Measurements from ENCODE around the gene KCNT1.

The KCNT1 gene

GRCh38 chr9:135700525-135700924, 1.5 kb upstream of the KCNT1 start:
- DNase-seq (ENCODE audit: low spot score), result no peak

DNA sequence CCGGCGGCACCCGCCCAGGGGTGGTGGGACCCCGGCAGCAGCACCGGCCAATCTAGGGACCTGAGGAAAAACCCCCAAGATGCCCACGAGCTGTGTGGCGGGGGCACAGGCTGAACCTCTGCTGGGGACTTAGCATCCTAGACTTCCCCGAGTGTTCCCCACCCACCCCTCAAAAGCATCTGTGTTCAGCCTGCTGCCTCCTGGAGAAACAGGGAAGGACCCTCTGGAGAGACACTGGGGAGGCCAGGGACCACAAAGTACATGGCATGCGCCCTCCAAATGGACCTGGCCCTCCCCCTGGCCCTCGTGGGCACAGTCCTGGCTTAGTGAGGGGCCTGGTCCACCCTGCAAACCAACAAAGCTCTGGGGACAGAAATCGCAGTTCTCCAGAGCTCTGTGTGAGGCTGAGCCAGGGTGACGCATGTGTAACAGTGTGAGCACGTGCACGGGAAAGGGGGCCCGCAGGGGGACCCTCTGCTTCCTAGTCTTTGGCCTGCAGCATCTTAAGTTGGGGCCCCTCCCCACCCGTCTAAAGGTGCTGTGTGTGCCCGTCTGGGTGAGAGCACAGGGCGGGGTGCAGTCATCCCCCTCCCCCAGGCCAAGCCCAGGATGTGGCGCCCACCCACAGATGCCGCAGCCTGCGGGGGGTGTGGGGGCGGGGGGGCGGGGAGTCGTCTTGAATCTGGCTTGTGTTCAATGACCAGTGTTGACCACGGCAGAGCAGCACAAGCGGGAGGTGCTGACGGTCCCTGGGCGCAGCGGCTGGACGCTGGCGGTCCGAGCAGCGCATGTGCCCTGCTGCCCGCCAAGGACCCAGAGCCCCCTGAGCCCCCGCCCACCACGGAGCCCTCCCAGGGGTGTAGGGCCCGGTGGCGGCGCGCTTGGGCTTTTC, 672 bp upstream of the KCNT1 start:
- no peak for DNase-seq (ENCODE audit: low spot score)

- DNase-seq (ENCODE audit: low spot score), result no peak
These were observed 1.7 kb downstream of the KCNT1 start for GRCh38 chr9:135703726-135704125.

DNA sequence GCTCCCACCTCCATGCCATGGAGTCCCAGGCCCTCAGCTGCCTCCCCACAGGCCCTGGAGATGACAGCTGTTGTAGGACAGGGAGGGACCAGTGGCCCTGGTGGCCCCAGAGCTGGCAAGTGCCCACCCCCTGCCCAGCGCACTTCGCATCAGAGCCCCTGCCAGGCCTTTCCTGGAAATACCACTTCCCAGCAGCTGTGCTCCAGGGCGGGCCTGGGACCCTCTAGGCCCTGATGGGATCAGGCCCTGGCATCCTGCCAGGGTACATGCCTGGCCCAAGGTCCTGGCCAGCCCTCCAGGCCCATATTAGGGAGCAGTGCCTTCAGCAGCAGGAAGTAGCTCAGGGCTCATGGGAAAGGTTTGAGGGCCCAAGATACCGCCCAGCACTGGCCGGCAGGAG, 2.5 kb downstream of the KCNT1 start:
- DNase-seq (ENCODE audit: low spot score), result no peak

- no peak for DNase-seq (ENCODE audit: low spot score)
These were observed 3.4 kb downstream of the KCNT1 start for GRCh38 chr9:135705376-135705775.

- DNase-seq (ENCODE audit: low spot score), result no peak
These were observed 4.3 kb downstream of the KCNT1 start for GRCh38 chr9:135706288-135706687.

- no peak for DNase-seq (ENCODE audit: low spot score)
These were observed 5.5 kb downstream of the KCNT1 start for GRCh38 chr9:135707252-135708138.

DNA sequence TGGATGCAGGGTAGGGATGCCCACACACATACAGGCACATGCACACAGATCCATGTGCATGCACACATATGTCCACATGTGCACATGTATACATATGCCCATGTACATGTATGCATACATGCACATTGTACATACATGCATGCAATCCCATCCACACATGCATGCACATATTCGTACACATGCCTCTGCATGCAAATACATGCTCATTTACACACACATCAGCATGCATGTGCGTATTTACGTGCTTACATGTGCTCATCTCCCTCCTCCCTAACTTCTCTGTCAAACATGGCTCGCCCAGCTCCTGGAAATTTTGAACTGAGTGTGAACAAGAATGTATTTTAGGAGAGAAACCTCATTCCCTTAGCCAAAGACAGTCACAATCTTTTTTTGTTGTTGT, 6.2 kb downstream of the KCNT1 start:
- DNase-seq (ENCODE audit: low spot score), result no peak

DNA sequence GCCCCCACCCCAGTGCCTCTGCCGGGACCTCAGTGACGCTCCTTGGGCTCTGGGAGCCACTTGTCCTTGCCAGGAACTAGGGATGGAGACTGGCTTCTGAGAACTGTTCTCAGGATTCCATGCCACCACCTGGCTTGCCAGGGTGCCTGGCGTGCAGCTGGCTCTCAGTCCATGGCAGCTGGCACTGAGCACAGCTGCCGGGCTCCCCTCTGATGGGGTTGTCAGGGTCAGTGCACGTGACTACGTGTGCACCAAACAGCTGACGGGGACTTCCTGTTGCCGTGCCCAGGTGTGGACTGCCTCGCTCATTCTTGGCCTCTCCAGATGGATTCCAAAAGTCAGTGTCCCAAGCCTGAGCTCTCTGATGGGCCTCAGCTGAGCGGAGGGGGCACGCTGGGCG, 9.4 kb downstream of the KCNT1 start:
- no peak for DNase-seq (ENCODE audit: low spot score)

DNA sequence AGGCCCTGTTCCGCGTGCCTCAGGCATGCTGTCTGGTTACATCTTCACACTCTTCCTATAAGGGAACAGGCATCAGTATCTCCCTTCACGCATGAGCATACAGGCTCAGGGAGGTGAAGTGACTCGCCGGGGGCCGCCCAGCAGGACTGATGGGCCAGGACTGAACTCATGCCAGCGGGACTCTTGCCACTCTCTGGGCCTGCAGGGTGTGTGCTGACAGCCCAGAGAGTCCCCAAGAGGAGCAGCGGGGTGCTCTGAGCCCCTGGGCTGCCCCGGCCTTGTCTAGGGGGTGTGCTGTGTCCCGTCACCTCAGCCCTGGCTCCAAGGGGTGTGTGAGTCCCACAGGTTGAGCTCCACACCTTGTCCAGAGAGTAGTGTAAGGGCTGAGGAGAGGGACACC, 9.9 kb downstream of the KCNT1 start:
- DNase-seq (ENCODE audit: low spot score), result no peak

GRCh38 chr9:135712613-135713295, 10.8 kb downstream of the KCNT1 start:
- no peak for DNase-seq (ENCODE audit: low spot score)

- DNase-seq (ENCODE audit: low spot score), result no peak
These were observed 12.5 kb downstream of the KCNT1 start for GRCh38 chr9:135714242-135715055.

DNA sequence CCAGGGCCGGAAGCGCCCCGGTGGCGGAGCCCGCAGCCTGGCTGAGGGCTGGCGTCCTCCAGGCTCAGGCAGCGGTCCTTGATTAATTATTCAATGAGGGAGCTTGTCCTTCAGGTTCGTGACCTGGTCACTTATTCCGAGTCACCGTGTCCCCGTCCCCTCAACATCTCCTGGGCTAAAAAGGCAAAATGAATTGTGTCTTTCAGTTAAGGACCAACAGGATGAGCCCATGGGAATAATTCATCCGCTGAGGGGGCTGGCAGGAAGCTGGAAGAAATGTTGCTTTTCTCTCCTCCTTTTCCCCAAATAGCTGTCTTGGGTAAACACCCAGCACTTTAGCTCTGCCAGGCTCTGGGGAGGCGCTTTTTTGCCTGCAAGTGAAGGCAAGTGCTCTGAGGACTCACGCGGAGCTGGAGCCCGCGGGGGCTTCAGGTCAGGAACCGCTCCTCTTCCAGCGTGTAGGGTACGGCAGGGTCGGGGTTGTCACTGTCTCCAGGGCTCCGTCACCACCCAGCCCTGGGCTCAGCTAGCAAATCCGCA, 13.1 kb downstream of the KCNT1 start:
- no peak for DNase-seq (ENCODE audit: low spot score)

DNA sequence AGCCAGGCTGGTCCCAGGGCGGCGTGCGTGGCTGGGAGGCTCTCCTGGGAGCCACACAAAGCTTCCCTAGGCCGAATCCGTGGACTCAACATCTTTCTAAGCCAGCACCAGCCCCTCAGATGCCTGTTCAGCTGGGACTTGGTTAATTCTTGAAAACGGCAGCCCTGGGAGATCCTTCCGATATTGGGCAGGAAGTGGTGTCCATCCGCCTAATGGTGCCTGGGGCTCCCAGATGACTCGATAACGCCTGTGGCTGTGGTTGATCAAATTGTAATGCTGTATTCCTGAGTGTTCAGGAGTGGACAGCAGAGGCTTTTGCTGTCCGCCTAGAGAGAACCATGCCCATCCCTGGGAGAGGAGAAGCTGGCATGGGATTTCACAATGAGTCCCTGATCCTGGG, 14.1 kb downstream of the KCNT1 start:
- no peak for DNase-seq (ENCODE audit: low spot score)

DNA sequence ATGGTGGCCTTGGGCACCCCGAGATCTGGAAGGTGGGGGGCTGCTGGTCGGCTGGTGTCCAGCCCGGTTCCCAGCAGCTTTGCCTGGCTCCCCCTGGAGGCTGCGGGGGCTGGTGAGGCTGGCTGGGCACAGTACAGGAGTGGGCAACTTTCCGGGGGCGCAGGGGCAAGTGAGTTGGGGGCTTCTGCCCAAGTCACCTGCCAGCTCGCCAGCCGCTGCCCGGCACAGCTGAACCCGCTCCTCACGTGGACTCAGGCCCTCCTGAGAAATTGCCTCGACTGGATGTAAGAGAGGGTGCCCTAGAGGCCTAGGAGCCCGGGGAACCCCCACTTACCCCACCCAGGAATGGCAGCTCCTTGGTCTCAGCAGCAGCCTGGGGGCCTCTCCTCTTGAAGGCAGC, 15.4 kb downstream of the KCNT1 start:
- DNase-seq (ENCODE audit: low spot score), result no peak

GRCh38 chr9:135718616-135719015, 16.6 kb downstream of the KCNT1 start:
- no peak for DNase-seq (ENCODE audit: low spot score)

DNA sequence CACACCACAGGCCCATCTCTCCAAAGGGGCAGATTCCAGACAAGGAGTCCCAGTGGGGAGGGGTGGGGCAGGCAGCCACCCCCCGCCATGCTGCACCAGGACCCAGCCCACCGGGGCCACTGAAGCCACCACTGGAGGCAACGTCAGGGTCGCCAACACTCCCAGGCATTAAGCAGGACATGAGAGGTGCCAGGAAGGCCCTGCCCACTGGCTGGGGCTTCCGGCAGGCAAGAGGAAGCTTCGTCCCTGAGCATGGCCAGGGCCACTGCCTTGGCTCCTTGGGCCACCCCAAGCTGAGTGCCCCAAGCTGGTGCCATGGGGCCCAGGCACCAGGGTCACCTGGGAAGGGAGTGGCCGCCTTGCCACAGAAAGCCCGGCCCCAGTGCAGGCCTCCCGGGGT, 17.5 kb downstream of the KCNT1 start:
- no peak for DNase-seq (ENCODE audit: low spot score)

GRCh38 chr9:135722365-135722764, 20.4 kb downstream of the KCNT1 start:
- no peak for DNase-seq (ENCODE audit: low spot score)

DNA sequence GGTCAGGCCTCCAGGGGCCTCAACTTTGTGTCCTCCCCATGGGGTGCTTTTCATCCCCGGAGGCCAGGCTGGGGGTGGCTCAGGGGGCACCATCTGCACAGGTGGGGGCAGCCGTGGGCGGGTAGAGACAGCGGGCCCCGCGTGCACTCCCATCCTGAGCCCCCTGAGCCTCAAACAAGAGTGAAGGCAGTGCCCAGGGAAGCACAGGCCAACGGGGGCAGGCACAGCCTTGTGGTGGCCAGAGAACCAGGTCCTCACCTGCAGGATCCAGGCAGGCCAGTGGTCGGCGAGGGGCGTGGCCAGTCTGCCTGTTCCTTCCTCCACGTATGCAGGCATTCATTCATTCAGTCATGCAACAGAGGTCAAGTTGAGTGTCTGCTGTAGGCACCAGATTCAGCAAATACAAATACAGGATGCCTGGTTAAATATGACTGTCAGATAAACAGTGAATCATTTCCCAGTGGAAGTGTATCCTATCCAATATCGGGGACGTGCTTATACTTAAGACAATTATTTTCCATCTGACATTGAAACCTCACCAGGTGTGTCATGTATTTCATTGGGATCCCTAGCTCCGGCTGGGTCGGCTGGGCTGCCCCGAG, 22.3 kb downstream of the KCNT1 start:
- no peak for DNase-seq (ENCODE audit: low spot score)

DNA sequence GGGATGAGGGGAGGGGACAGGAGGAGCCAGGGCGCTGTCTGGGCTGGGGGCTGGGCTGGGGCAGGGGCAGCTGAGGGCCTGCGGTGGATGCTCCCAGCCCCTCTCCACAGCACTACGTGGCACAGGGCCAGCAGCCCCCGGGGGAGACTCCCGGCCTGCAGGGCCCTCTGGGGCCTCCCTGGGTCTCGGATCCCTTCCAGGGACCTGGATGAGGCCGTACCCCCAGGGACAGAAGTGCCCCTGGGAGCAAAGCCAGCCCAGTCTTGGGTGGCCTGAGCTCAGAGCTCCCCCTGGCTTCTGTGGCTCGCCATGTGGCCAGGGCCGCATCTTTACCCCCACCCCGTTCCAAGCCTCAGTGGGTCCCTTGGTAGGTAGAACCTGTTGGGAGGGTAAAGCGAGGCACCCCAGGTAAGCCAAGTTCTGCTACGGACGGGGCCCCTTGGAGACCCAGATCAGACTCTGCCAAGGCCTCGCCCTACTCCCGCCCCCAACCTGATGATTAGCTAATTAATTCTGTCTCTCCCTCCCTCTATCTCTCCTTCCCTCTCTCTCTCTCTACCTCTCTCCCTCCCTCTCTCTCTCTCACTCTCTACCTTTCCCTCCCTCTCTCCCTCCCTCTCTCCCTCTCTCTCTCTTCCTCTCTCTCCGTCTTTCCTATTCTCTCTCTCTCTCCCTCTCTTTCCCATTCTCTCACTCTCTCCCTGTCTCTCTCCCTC, 24.3 kb downstream of the KCNT1 start:
- DNase-seq (ENCODE audit: low spot score), result no peak

Measured in AG08395 (cell line).